ENCODE measurements around the gene NCKAP5.

The NCKAP5 gene

GRCh38 chr2:133086176-133086575 is 482.1 kb downstream of the NCKAP5 start:
- TF ChIP-seq CTCF (IDR thresholded peaks at IDR 0.05; ENCODE audit: insufficient read depth, low read length), result no peak
- H3K27me3 ChIP-seq (ENCODE audit: insufficient read depth, poor library complexity, severe bottlenecking), result no peaks in the 10 kb centered on the region
- no peak overlapping the region for H3K27ac ChIP-seq (replicated peaks)
- no peak for DNase-seq (ENCODE audit: low read depth in 1 of 2, low spot score in 1 of 2)
- no peak overlapping the region for H3K4me3 ChIP-seq (replicated peaks; ENCODE audit: insufficient read depth, low read length)

- TF ChIP-seq GABPA (IDR thresholded peaks at IDR 0.05; ENCODE audit: low read depth) (no peak), POLR2AphosphoS5 (IDR thresholded peaks at IDR 0.05; ENCODE audit: low read depth) (no peak), SPI1 (IDR thresholded peaks at IDR 0.05; ENCODE audit: borderline replicate concordance, low read depth) (no peak), CTCF (IDR thresholded peaks at IDR 0.05; ENCODE audit: insufficient read depth, low read length) (no peak)
- Histone ChIP-seq H3K27ac (replicated peaks) (no peak overlapping the region), H3K27me3 (ENCODE audit: insufficient read depth, poor library complexity, severe bottlenecking) (no peaks in the 10 kb centered on the region), H3K4me3 (replicated peaks; ENCODE audit: insufficient read depth, low read length) (no peak overlapping the region)
- DNase-seq (ENCODE audit: low read depth in 1 of 2, low spot score in 1 of 2), result no peak
These were observed 482.6 kb downstream of the NCKAP5 start for GRCh38 chr2:133085646-133086045.

GRCh38 chr2:133082034-133082433 is 486.2 kb downstream of the NCKAP5 start:
- no peak for DNase-seq (ENCODE audit: low read depth in 1 of 2, low spot score in 1 of 2)
- Histone ChIP-seq H3K27me3 (ENCODE audit: insufficient read depth, poor library complexity, severe bottlenecking) (no peaks in the 10 kb centered on the region), H3K27ac (replicated peaks) (no peak overlapping the region), H3K4me3 (replicated peaks; ENCODE audit: insufficient read depth, low read length) (no peak overlapping the region)
- TF ChIP-seq SPI1 (IDR thresholded peaks at IDR 0.05; ENCODE audit: borderline replicate concordance, low read depth) (no peak), CTCF (IDR thresholded peaks at IDR 0.05; ENCODE audit: insufficient read depth, low read length) (no peak), REST (IDR thresholded peaks at IDR 0.05; ENCODE audit: insufficient replicate concordance, low read depth) (no peak), POLR2AphosphoS5 (IDR thresholded peaks at IDR 0.05; ENCODE audit: low read depth) (no peak), GABPA (IDR thresholded peaks at IDR 0.05; ENCODE audit: low read depth) (no peak)

GRCh38 chr2:133080822-133081221 is 487.4 kb downstream of the NCKAP5 start:
- DNase-seq (ENCODE audit: low read depth in 1 of 2, low spot score in 1 of 2), result no peak
- no peaks in the 10 kb centered on the region for H3K27me3 ChIP-seq (ENCODE audit: insufficient read depth, poor library complexity, severe bottlenecking)
- TF ChIP-seq CTCF (IDR thresholded peaks at IDR 0.05; ENCODE audit: insufficient read depth, low read length), result no peak

More at GRCh38 chr2:133080822-133081221, 487.4 kb downstream of the NCKAP5 start:
- Histone ChIP-seq H3K27ac (replicated peaks) (no peak overlapping the region), H3K4me3 (replicated peaks; ENCODE audit: insufficient read depth, low read length) (no peak overlapping the region)

Measured in HL-60 (cell line).